HG03095 (cell line): ENCODE data around the gene TTC9C.
"Not testable (repeated sequence)": the region's sequence is repeated elsewhere in the genome, so short reads cannot be mapped to it uniquely, and the experiment has no call there.

Experiments used
- ATAC-seq: cut with Tn5 transposase; IDR thresholded peaks from one replicate; pipeline ENCODE4 v1.9.1; 2021; ENCODE audit warnings: moderate library complexity; ENCODE audit not compliant: unreplicated experiment

Gene TTC9C

GRCh38 chr11:62749931-62750330 lies 21.6 kb downstream of the TTC9C start:
- ATAC-seq = not testable (repeated sequence)

- no peak for ATAC-seq
Measured at GRCh38 chr11:62752177-62752785, 24.0 kb downstream of the TTC9C start.

GRCh38 chr11:62752994-62753735 lies 24.9 kb downstream of the TTC9C start:
- ATAC-seq = no peak

GRCh38 chr11:62753736-62754603 lies 25.7 kb downstream of the TTC9C start, which contains the start of gene ZBTB3:
Gene ZBTB3, minus strand, starts transcription at chr11:62754160. Its CDS starts 496 bp downstream, at chr11:62753664.
- peak; percentile 90 for ATAC-seq

GRCh38 chr11:62755086-62755615 lies 26.9 kb downstream of the TTC9C start:
- no peak for ATAC-seq

GRCh38 chr11:62757846-62758788 lies 29.8 kb downstream of the TTC9C start:
- ATAC-seq = no peak

- ATAC-seq = not testable (repeated sequence)
Measured at GRCh38 chr11:62760867-62761227, 32.6 kb downstream of the TTC9C start.

GRCh38 chr11:62770778-62771143 lies 42.5 kb downstream of the TTC9C start:
- ATAC-seq = no peak

GRCh38 chr11:62771144-62772021 lies 43.1 kb downstream of the TTC9C start, which contains the start of gene TAF6L:
Gene TAF6L, plus strand, starts transcription at chr11:62771396. Its CDS starts 4,388 bp downstream, at chr11:62775784.
- peak; percentile 74 for ATAC-seq

GRCh38 chr11:62774407-62774806 lies 46.1 kb downstream of the TTC9C start:
- no peak for ATAC-seq

GRCh38 chr11:62775646-62776045 lies 47.4 kb downstream of the TTC9C start:
- ATAC-seq = no peak

- ATAC-seq = no peak
Measured at GRCh38 chr11:62777389-62777788, 49.1 kb downstream of the TTC9C start.

GRCh38 chr11:62778441-62778840 lies 50.2 kb downstream of the TTC9C start:
- no peak for ATAC-seq

GRCh38 chr11:62782753-62783152 lies 54.5 kb downstream of the TTC9C start:
- no peak for ATAC-seq

GRCh38 chr11:62786318-62787004 lies 58.2 kb downstream of the TTC9C start:
- peak; percentile 61 for ATAC-seq

- ATAC-seq = peak; percentile 64
Measured at GRCh38 chr11:62787005-62787759, 58.9 kb downstream of the TTC9C start, which contains the start of gene TMEM179B. Gene TMEM179B, plus strand, starts transcription at chr11:62787402. Its CDS starts 30 bp downstream, at chr11:62787432.
